Measurements from ENCODE around the gene CBFB.

- TF ChIP-seq CTCF (IDR thresholded peaks at IDR 0.05; ENCODE audit: poor library complexity) (no peak), EZH2phosphoT487 (IDR thresholded peaks at IDR 0.05; ENCODE audit: low read depth, severe bottlenecking, unreplicated experiment) (no peak)
Measured at GRCh38 chr16:67016681-67017420, 12.1 kb upstream of the CBFB start.

All from hepatocyte (in vitro differentiated cells).